ENCODE results near the gene PRH2. TPM values are rescaled to one million over a fixed set of nuclear protein-coding genes. Genes with fewer than 3 reads are reported as not detected.
A peak's percentile ranks its signal among the peaks of the same experiment; 100 is the strongest.

Gene PRH2
- under 1 TPM in 1 of 3 donors, not detected in 2; 0.73 TPM for total RNA-seq
- long read RNA-seq, donor 1: 0 reads
- long read RNA-seq, donor 2: 0 reads

DNA sequence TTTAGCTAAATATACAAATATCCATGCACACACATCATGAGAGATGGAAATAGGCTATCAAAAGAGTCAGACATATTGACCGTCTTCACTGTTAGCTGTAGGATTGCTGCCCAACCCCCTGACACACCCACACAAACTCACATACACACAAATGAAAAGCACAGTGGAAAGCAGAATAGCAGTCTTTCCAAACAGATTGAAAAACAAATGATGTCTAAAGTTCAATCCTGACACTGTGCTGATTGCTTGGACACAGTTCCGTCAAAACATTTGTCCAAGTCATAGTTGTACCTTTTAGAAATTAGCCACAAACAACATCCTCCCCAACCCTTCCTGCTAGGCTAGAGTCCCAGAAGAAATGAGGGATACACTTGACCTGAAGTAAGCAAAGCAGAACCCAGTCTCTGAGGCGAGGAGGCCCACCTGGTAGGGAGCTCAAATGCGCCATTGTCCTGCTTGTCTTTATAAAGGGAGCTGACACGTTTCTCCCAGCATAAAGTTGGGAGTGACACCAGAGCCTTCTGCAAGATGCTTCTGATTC is at the start of gene PRH2:
Gene PRH2, plus strand, starts transcription at position 491 of the 541 bp plus-strand sequence. Its CDS starts 38 bp downstream, at position 529.
- no peak for ATAC-seq
- intact Hi-C loops (cut with DNase I, micrococcal nuclease): no loop called here
- DNase-seq: no peak
- H3K4me1 ChIP-seq (ENCODE audit: low read depth): no peaks in the 10 kb centered on the region
- no peaks in the 10 kb centered on the region for H3K9me3 ChIP-seq
- H3K4me3 ChIP-seq: no peak within 1 kb of the TSS
- TF ChIP-seq, protein P1, sequence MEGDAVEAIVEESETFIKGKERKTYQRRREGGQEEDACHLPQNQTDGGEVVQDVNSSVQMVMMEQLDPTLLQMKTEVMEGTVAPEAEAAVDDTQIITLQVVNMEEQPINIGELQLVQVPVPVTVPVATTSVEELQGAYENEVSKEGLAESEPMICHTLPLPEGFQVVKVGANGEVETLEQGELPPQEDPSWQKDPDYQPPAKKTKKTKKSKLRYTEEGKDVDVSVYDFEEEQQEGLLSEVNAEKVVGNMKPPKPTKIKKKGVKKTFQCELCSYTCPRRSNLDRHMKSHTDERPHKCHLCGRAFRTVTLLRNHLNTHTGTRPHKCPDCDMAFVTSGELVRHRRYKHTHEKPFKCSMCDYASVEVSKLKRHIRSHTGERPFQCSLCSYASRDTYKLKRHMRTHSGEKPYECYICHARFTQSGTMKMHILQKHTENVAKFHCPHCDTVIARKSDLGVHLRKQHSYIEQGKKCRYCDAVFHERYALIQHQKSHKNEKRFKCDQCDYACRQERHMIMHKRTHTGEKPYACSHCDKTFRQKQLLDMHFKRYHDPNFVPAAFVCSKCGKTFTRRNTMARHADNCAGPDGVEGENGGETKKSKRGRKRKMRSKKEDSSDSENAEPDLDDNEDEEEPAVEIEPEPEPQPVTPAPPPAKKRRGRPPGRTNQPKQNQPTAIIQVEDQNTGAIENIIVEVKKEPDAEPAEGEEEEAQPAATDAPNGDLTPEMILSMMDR (IDR thresholded peaks at IDR 0.05): no peak
- no peaks in the 10 kb centered on the region for H3K36me3 ChIP-seq (ENCODE audit: low read depth)

DNA sequence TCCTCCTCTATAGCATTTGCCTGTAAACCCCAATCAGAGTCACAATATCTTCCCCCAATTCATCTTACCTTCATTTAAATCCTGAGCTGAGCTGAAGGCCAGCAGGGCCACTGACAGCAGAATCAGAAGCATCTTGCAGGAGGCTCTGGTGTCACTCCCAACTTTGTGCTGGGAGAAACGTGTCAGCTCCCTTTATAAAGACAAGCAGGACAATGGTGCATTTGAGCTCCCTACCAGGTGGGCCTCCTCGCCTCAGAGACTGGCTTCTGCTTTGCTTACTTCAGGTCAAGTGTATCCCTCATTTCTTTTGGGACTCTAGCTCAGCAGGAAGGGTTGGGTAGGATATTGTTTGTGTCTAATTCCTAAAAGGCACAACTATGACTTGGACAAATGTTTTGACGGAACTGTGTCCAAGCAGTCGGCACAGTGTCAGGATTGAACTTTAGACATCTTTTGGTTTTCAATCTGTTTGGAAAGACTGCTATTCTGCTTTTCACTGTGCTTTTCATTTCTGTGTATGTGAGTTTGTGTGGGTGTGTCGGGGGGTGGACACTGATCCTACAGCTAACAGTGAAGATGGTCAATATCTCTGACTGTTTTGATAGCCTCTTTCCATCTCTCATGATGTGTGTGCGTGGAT is 44.8 kb upstream of the PRH2 start, which contains the start of gene PRH1:
Gene PRH1, minus strand, starts transcription at position 170 of the 640 bp plus-strand sequence. Its CDS starts 38 bp downstream, at position 132.
- DNase-seq (no peak), ATAC-seq (no peak)
- Histone ChIP-seq H3K4me3 (no peak within 1 kb of the TSS), H3K9me3 (no peaks in the 10 kb centered on the region), H3K4me1 (ENCODE audit: low read depth) (no peaks in the 10 kb centered on the region), H3K36me3 (ENCODE audit: low read depth) (no peaks in the 10 kb centered on the region)
- intact Hi-C loops (cut with DNase I, micrococcal nuclease): no loop called here
- TF ChIP-seq, protein P1 (IDR thresholded peaks at IDR 0.05): no peak

DNA sequence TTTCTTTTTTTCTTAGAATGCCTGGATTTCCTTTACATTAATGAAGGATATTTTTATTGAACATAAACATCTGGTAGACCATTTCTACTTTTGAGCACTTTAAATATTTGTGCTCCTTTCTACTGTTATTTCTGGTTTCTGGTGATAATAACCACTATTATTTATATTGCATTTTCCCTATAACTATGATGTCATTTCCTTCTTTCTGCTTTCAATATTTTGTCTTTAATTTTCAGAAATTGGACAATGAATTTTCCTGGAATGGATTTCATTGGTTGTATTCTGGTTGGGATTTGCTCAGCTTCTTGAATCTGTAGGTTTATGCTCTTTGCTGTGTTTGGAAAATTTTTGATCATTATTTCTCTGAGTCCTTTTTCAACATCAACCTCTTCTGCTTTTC is 39.8 kb upstream of the PRH2 start:
- Histone ChIP-seq H3K9me3 (no peaks in the 10 kb centered on the region), H3K4me1 (ENCODE audit: low read depth) (peaks cover 5% of the 10 kb centered on the region), H3K4me3 (no peak overlapping the region), H3K36me3 (ENCODE audit: low read depth) (no peaks in the 10 kb centered on the region)
- no peak for ATAC-seq
- no peak for DNase-seq
- TF ChIP-seq, protein P1 (IDR thresholded peaks at IDR 0.05): no peak
- intact Hi-C loops (cut with DNase I, micrococcal nuclease): no loop called here

DNA sequence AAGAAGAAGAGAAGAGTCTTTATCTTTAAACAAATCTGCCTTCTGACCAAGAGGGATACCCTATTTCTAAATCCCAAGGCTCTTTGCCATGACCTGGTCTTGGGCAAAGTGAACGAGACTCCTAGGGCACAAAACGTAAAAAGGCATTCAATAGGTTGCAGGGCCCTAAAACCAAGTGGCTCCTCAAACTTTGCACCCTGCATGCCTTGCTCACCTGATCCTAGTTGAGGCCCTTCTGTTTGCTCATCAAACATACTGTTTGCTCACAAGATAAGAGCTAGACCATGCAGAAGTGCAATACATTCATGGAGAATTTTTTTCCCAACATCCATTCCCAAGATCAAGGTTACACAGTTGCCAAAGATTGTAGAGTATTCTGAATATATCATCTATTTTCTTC is 37.1 kb upstream of the PRH2 start:
- TF ChIP-seq, protein P1 (IDR thresholded peaks at IDR 0.05): no peak
- no peaks in the 10 kb centered on the region for H3K36me3 ChIP-seq (ENCODE audit: low read depth)
- peaks cover 5% of the 10 kb centered on the region for H3K4me1 ChIP-seq (ENCODE audit: low read depth)
- ATAC-seq: peak; percentile 87
- DNase-seq: peak in 1 of 3 donors; percentile 33
- intact Hi-C loops (cut with DNase I, micrococcal nuclease): no loop called here
- no peaks in the 10 kb centered on the region for H3K9me3 ChIP-seq
- H3K4me3 ChIP-seq: no peak overlapping the region

DNA sequence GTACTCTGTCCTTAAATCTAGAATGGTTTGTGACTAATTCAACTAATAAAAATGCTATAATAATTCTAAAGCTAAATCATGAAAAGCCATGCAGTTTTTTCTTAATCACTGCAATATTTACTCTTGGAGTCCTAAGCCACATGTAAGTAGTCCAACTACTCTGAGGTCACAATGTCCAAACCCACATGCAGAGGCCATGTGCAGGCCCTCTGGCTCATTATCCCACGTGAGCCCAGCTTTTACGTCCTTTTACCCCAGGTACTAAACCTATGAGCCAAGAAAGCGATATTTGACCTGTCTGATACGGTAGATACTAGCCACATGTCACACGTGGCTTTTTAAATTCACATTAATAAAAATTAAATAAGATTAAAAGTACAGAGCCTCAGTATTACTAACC is 32.2 kb upstream of the PRH2 start:
- no peak for ATAC-seq

More for the DNA sequence above, 32.2 kb upstream of the PRH2 start:
- H3K4me1 ChIP-seq (ENCODE audit: low read depth): peaks cover 5% of the 10 kb centered on the region
- DNase-seq: no peak
- H3K36me3 ChIP-seq (ENCODE audit: low read depth): no peaks in the 10 kb centered on the region
- TF ChIP-seq, protein P1 (IDR thresholded peaks at IDR 0.05): no peak
- no peak overlapping the region for H3K4me3 ChIP-seq
- intact Hi-C loops (cut with DNase I, micrococcal nuclease): no loop called here
- no peaks in the 10 kb centered on the region for H3K9me3 ChIP-seq

All from mucosa of descending colon (tissue), 3 donors.